Heart right ventricle (tissue), 16 donors: ENCODE measurements around the gene BMPR1A. TPM values are rescaled to one million over a fixed set of nuclear protein-coding genes. Genes with fewer than 3 reads are reported as not detected.

ENCODE experiments used
- ATAC-seq, 8 donors: fragments of 200-7000 bp; cut with Tn5 transposase; one replicate each; pipeline ENCODE4 v1.9.1; 2020; ENCODE audit warnings: mild to moderate bottlenecking in 8 of 8, moderate library complexity in 8 of 8, moderate number of reproducible peaks in 1 of 8
- DNase-seq, 2 donors: peaks; one replicate each; pipeline ENCODE4 v3.0.0-alpha.2; 2020
- H3K27ac ChIP-seq, 10 donors: fragments of 200-600 bp; sonication (generic) in 2 of 10; one replicate each; pipeline versions ENCODE4 v1.5.0 to v1.8.0; 2020 to 2022; ENCODE audit warnings: mild to moderate bottlenecking in 3 of 10
- H3K27me3 ChIP-seq, 7 donors: fragments of 200-600 bp; one replicate each; pipeline ENCODE4 v1.8.0; 2021 to 2022; ENCODE audit warnings: mild to moderate bottlenecking in 2 of 7
- H3K36me3 ChIP-seq, 9 donors: fragments of 200-600 bp; sonication (generic) in 1 of 9; one replicate each; pipeline versions ENCODE4 v1.5.0 to v1.8.0; 2020 to 2022; ENCODE audit warnings: mild to moderate bottlenecking in 2 of 9
- H3K4me1 ChIP-seq, 9 donors: fragments of 200-600 bp; sonication (generic) in 1 of 9; one replicate each; pipeline versions ENCODE4 v1.5.0 to v1.8.0; 2020 to 2022; ENCODE audit warnings: mild to moderate bottlenecking in 4 of 9
- H3K4me3 ChIP-seq, 10 donors: fragments of 200-600 bp; sonication (generic) in 2 of 10; one replicate each; pipeline versions ENCODE4 v1.5.0 to v1.8.0; 2020 to 2022; ENCODE audit warnings: mild to moderate bottlenecking in 7 of 10, moderate library complexity in 2 of 10
- H3K9me3 ChIP-seq, 11 donors: fragments of 200-600 bp in 10 of 11; sonication (generic) in 2 of 11; one replicate each; pipeline versions ENCODE4 v1.5.0 to v1.8.0; 2013 to 2022; ENCODE audit warnings: mild to moderate bottlenecking in 2 of 11, control low read depth in 1 of 11, moderate library complexity in 1 of 11
- CTCF ChIP-seq, 9 donors: fragments of 200-600 bp; sonication (generic) in 2 of 9; IDR thresholded peaks; one replicate each; pipeline versions ENCODE4 v1.5.0 to v1.8.0; 2021 to 2022; ENCODE audit warnings: antibody characterized with exemption in 9 of 9, mild to moderate bottlenecking in 5 of 9, moderate library complexity in 1 of 9
- WGBS, 2 donors: extraction: QIAGEN DNeasy Blood & Tissue Kit; methylation state at CpG; one replicate each; pipeline ENCODE4 v1.1.7; 2013; ENCODE audit warnings: inconsistent platforms in 1 of 2; 5-methylcytosine and 5-hydroxymethylcytosine counted together
- intact Hi-C, 10 donors: fragments of 100-400 bp; cut with DNase I; formaldehyde crosslinking; loops; one replicate each; pipeline versions ENCODE4 v1.11.1 to v1.14.2; 2022
- polyA plus RNA-seq, 2 donors: library from polyadenylated mRNA; stranded (reverse); fragments of 200-250 nt; gene quantifications; one replicate each; pipeline ENCODE4 v1.2.3, GENCODE V29; 2013
- total RNA-seq, 10 donors: library from RNA; stranded (reverse); fragmentation: NEBNext Ultra II Directional in 3 of 10; extraction: Animal tissue kit (Norgen Biotek cat#: 25700) in 3 of 10; gene quantifications; one replicate each; pipeline versions ENCODE4 v1.2.1 to v1.2.4, GENCODE V29; 2021 to 2023
- donor health status: Arrhythmogenic right ventricular cardiomyopathy.
- donor health status: ischemic (EF 13 %, LVEDD 7.1; RV severe dilation, severe dysfunction).
- donor health status: healthy with polysubstance abuse.
- donor health status: DM: no; HTN: yes; CAD: no.
- donor health status: DM: no; HTN: no; CAD: no.
- donor health status: ischemic (EF 25% LVEDD 6.9; RV normal size, moderate dysfunction).
- donor health status: ischemic (EF 25% LVEDD 5.7; RV mildly dilated, moderate dysfunction).
- donor health status: healthy.
- donor health status: DM: yes; HTN: yes; CAD: no.
- donor health status: Ischemic cardiomyopathy.
- donor health status: ischemic (EF 35%, LVEDD 5.7; RV mildly dilated, moderate dysfunction).
- donor health status: nonischemic (EF 11% LVEDD 7.7; RV severe dilation, severe dysfunction).
- donor health status: DM: yes; HTN: yes; CAD: no.
- donor health status: PGD.
- donor health status: ischemic (EF 29% LVEDD 5.4; RV normal size, mild dysfunction).
- donor health status: nonischemic (EF 23%, LVEDD 6.1; RV moderate dilation, normal function).

BMPR1A gene
- total and polyA plus RNA-seq, 12 donors: 6.7 to 69.0 (median 45.6) TPM

DNA sequence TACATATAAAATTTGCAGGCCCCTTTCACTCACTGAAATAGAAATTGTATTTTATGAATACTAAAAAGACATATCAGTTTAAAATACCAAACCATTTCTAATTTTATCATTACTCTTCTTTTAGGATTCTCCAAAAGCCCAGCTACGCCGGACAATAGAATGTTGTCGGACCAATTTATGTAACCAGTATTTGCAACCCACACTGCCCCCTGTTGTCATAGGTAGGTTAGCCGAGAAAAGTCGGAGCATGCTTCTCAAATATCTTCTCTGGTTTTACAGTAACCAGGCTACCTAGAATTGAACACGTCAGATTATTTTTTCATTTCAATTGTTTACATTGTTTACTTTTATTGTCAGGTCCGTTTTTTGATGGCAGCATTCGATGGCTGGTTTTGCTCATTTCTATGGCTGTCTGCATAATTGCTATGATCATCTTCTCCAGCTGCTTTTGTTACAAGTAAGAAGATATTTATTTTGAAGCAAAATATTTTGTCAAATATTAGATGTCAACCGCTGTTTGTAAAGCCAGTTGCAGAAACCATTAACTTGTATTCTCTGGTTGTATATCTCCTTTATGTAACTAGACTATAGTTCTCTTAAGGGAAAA lies 143.4 kb downstream of the BMPR1A start:
- TF ChIP-seq CTCF (IDR thresholded peaks at IDR 0.05): peak; percentile 61 to 89 (median 78)
- Histone ChIP-seq H3K4me3 (no peak overlapping the region), H3K4me1 (peaks cover 0 to 41% (median 17%) of the 10 kb centered on the region in 9 donors), H3K27me3 (peaks cover 0 to 11% (median 0%) of the 10 kb centered on the region in 7 donors), H3K27ac (peak overlapping the region in 6 of 10 donors; percentile 5 to 83 (median 63)), H3K9me3 (peaks cover 0 to 6% (median 0%) of the 10 kb centered on the region in 11 donors), H3K36me3 (peaks cover 0 to 39% (median 10%) of the 10 kb centered on the region in 9 donors)
- ATAC-seq: peak in 7 of 8 donors; percentile 29 to 84 (median 64)
- WGBS, 2 donors: 15 to 18% methylated on average over 9 of the region's 9 CpGs
- intact Hi-C loops: loop anchor here (2.0 to 10.0 kb wide), 6 partner anchors 142 to 211 kb away; partner anchors contain the start of gene BMPR1A (in 2 of the 10)
- peak in 1 of 2 donors; percentile 81 for DNase-seq

- Histone ChIP-seq H3K4me3 (no peak overlapping the region), H3K27me3 (peaks cover 0 to 11% (median 0%) of the 10 kb centered on the region in 7 donors), H3K9me3 (peaks cover 0 to 8% (median 0%) of the 10 kb centered on the region in 11 donors), H3K27ac (peak overlapping the region in 8 of 10 donors; percentile 6 to 83 (median 70)), H3K36me3 (peaks cover 0 to 42% (median 10%) of the 10 kb centered on the region in 9 donors), H3K4me1 (peaks cover 0 to 45% (median 20%) of the 10 kb centered on the region in 9 donors)
- ATAC-seq: peak; percentile 87 to 96 (median 95)
- no peak for TF ChIP-seq CTCF (IDR thresholded peaks at IDR 0.05)
- WGBS, 2 donors: 15 to 23% methylated on average over 2 of the region's 2 CpGs
- intact Hi-C loops: loop anchor here in 3 of 10 donors (5.0 kb wide), 2 partner anchors 189 to 209 kb away; no protein-coding TSS in a partner anchor
- peak; percentile 74 to 92 for DNase-seq
Observed at GRCh38 chr10:86900955-86901354, 144.5 kb downstream of the BMPR1A start.

GRCh38 chr10:86904600-86904999 lies 148.2 kb downstream of the BMPR1A start:
- no peak for TF ChIP-seq CTCF (IDR thresholded peaks at IDR 0.05)
- no peaks in the 10 kb centered on the region for H3K27me3 ChIP-seq
- intact Hi-C loops: loop anchor here in 3 of 10 donors (5.0 kb wide), 2 partner anchors 192 to 212 kb away; no protein-coding TSS in a partner anchor

GRCh38 chr10:86905429-86905828 lies 149.0 kb downstream of the BMPR1A start:
- Histone ChIP-seq H3K9me3 (peaks cover 0 to 19% (median 0%) of the 10 kb centered on the region in 11 donors), H3K4me1 (peaks cover 0 to 36% (median 18%) of the 10 kb centered on the region in 9 donors), H3K36me3 (peaks cover 0 to 52% (median 10%) of the 10 kb centered on the region in 9 donors), H3K27me3 (no peaks in the 10 kb centered on the region), H3K27ac (no peak overlapping the region), H3K4me3 (no peak overlapping the region)
- WGBS, 2 donors: 48 to 55% methylated on average over 1 of the region's 1 CpG
- no peak for ATAC-seq
- no peak for TF ChIP-seq CTCF (IDR thresholded peaks at IDR 0.05)
- DNase-seq: no peak
- intact Hi-C loops: no loop called here

More at GRCh38 chr10:86904600-86904999, 148.2 kb downstream of the BMPR1A start:
- Histone ChIP-seq H3K4me3 (no peak overlapping the region), H3K9me3 (peaks cover 0 to 19% (median 0%) of the 10 kb centered on the region in 11 donors), H3K27ac (no peak overlapping the region), H3K36me3 (peaks cover 0 to 52% (median 10%) of the 10 kb centered on the region in 9 donors), H3K4me1 (peaks cover 0 to 45% (median 22%) of the 10 kb centered on the region in 9 donors)
- no peak for DNase-seq
- 84% methylated on average over 2 of the region's 2 CpGs for WGBS, 2 donors
- no peak for ATAC-seq
